ENCODE data around the gene CYB5R2.

DNA sequence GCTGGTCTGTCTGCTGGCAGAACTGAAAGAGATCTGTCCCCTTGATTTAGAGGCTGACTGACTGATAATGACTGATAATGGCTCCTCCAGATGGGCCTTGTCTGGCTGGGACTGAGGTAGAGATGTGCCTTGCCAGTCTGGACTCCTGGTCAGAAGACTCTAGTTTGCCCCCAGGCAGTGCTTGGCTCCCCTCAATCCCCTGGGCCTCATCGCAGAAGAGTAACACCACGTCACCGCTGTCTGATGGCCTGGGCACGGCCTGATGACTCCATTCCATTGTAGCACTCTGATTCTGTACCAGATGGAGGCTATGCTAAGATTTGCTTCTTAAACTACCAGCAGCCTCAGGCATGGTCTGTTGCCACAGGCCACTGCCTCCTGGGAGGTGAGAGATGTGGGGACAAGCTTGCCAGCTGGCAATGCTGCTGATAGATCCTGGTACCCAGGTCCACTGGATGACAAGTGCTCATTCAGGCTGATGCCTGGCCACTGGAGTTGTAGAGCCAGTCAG is 19.1 kb downstream of the CYB5R2 start:
- TF ChIP-seq, protein P1, sequence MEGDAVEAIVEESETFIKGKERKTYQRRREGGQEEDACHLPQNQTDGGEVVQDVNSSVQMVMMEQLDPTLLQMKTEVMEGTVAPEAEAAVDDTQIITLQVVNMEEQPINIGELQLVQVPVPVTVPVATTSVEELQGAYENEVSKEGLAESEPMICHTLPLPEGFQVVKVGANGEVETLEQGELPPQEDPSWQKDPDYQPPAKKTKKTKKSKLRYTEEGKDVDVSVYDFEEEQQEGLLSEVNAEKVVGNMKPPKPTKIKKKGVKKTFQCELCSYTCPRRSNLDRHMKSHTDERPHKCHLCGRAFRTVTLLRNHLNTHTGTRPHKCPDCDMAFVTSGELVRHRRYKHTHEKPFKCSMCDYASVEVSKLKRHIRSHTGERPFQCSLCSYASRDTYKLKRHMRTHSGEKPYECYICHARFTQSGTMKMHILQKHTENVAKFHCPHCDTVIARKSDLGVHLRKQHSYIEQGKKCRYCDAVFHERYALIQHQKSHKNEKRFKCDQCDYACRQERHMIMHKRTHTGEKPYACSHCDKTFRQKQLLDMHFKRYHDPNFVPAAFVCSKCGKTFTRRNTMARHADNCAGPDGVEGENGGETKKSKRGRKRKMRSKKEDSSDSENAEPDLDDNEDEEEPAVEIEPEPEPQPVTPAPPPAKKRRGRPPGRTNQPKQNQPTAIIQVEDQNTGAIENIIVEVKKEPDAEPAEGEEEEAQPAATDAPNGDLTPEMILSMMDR (IDR thresholded peaks at IDR 0.05 in 4 of 5, conservative IDR thresholded peaks at IDR 0.05 in 1 of 5), result no peak
- no peak for TF ChIP-seq POLR2A (IDR thresholded peaks at IDR 0.05)
